CD4-positive, alpha-beta T cell (primary cell): Measurements from ENCODE around the gene CMTM5. TPM values are rescaled to one million over a fixed set of nuclear protein-coding genes. Genes with fewer than 3 reads are reported as not detected.
"Not testable (repeated sequence)": the region's sequence is repeated elsewhere in the genome, so short reads cannot be mapped to it uniquely, and the experiment has no call there.

ENCODE experiments used
- ATAC-seq: fragments of 200-7000 bp; cut with Tn5 transposase; one replicate; pipeline ENCODE4 v1.10.0; 2022; ENCODE audit warnings: mild to moderate bottlenecking; ENCODE audit not compliant: poor library complexity
- CTCF ChIA-PET: fragments of 350-600 bp; sonication (Branson Sonifier 250); formaldehyde crosslinking; loops from one replicate; lab custom pipeline; 2021; ENCODE audit warnings: antibody characterized with exemption, inconsistent platforms; lab: Charles Lee
- POLR2A ChIA-PET: fragments of 350-600 bp; sonication (Branson Sonifier 250); formaldehyde crosslinking; loops from one replicate; lab custom pipeline; 2021; ENCODE audit warnings: antibody characterized with exemption, inconsistent platforms; lab: Charles Lee
- DNase-seq, 14 experiments: peaks; one replicate each; pipeline ENCODE4 v3.0.0-alpha.2; 2013 to 2020; ENCODE audit warnings: mixed read lengths in 2 of 14
- H3K27ac ChIP-seq, 2 donors: one replicate each; pipeline versions ENCODE4 v1.5.1 to v1.7.0; 2013; ENCODE audit warnings: low read length in 2 of 2, low read depth in 1 of 2, mild to moderate bottlenecking in 1 of 2
- H3K27me3 ChIP-seq, 2 experiments: 1 replicate in 1 of 2; 2 replicates in 1 of 2; pipeline versions ENCODE4 v1.6.1 to v1.7.0; 2013; ENCODE audit warnings: low read length in 2 of 2, control low read depth in 1 of 2, mild to moderate bottlenecking in 1 of 2, moderate library complexity in 1 of 2; ENCODE audit not compliant: insufficient read depth in 2 of 2, control insufficient read depth in 1 of 2
- H3K36me3 ChIP-seq: one replicate; pipeline ENCODE4 v1.6.1; 2013; ENCODE audit warnings: low read length, control low read depth; ENCODE audit not compliant: insufficient read depth
- H3K4me1 ChIP-seq: one replicate; pipeline ENCODE4 v1.6.1; 2013; ENCODE audit warnings: low read length, control low read depth; ENCODE audit not compliant: insufficient read depth
- H3K4me3 ChIP-seq: one replicate; pipeline ENCODE4 v1.5.1; 2013; ENCODE audit warnings: mild to moderate bottlenecking, low read length, moderate library complexity
- H3K9me3 ChIP-seq, 2 experiments: 1 replicate in 1 of 2; 2 replicates in 1 of 2; pipeline versions ENCODE4 v1.6.1 to v1.7.0; 2013; ENCODE audit warnings: low read length in 2 of 2, mild to moderate bottlenecking in 2 of 2, control low read depth in 1 of 2, moderate library complexity in 1 of 2; ENCODE audit not compliant: control insufficient read depth in 1 of 2, insufficient read depth in 1 of 2
- H3K27ac Mint-ChIP-seq: one replicate; pipeline ENCODE4 v1.8.0; 2020; ENCODE audit warnings: mixed read lengths
- H3K27me3 Mint-ChIP-seq: one replicate; pipeline ENCODE4 v1.8.0; 2021; ENCODE audit warnings: mixed read lengths
- H3K36me3 Mint-ChIP-seq: one replicate; pipeline ENCODE4 v1.8.0; 2021; ENCODE audit warnings: low read depth, mixed read lengths
- H3K4me1 Mint-ChIP-seq: one replicate; pipeline ENCODE4 v1.8.0; 2021; ENCODE audit warnings: low read depth, mixed read lengths
- H3K4me3 Mint-ChIP-seq: one replicate; pipeline ENCODE4 v1.8.0; 2020; ENCODE audit warnings: mild to moderate bottlenecking, mixed read lengths
- H3K9me3 Mint-ChIP-seq: one replicate; pipeline ENCODE4 v1.8.0; 2020; ENCODE audit warnings: mixed read lengths
- CTCF ChIP-seq: fragments of 200-600 bp; IDR thresholded peaks from one replicate; pipeline ENCODE4 v1.8.0; 2022; ENCODE audit warnings: antibody characterized with exemption, mild to moderate bottlenecking
- intact Hi-C, 2 experiments: fragments of 100-400 bp; cut with DNase I in 1 of 2; cut with micrococcal nuclease in 1 of 2; formaldehyde crosslinking; loops; one replicate each; pipeline versions ENCODE4 v1.15.1 to v1.9.0; 2023 to 2025; cut with DNase I, micrococcal nuclease
- total RNA-seq, 174 experiments: library from RNA in 2 of 174; stranded (reverse) in 2 of 174; gene quantifications; one replicate each; pipeline ENCODE4 v1.2.3 and lab custom pipeline; 2021 to 2026

The CMTM5 gene
- total RNA-seq, 2 experiments from 2014 or later, result not detected

DNA sequence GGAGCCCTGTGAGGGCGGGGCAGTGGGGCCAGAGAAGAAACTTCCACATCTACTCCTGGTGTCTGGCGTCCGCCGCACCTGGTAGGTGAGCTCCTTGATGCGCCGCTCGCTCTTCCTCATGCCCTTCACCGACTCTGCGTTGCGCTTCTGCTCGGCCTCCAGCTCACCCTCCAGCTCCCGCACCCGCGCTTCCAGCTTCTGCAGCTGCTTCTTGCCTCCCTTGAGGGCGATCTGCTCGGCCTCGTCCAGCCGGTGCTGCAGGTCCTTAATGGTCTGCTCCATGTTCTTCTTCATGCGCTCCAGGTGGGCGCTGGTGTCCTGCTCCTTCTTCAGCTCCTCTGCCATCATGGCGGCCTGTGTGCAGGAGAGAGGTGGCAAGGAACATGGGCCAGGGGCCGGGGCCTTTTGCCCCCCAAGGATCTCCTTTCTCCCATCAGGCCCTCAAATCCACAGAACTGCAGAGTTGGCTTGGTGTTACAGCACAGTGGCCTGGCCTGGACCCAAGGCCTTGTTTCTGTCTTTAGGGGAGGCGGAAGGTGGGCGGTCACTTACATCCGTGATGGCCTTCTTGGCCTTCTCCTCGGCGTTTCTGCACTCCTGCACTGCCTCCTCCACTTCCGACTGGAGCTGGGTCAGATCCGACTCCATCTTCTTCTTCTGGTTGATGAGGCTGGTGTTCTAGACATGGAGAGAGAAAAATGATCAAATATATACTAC, 7.7 kb downstream of the CMTM5 start:
- POLR2A ChIA-PET, result no interaction called here
- ATAC-seq, result no peak
- no peaks in the 10 kb centered on the region for H3K4me1 Mint-ChIP-seq

DNA sequence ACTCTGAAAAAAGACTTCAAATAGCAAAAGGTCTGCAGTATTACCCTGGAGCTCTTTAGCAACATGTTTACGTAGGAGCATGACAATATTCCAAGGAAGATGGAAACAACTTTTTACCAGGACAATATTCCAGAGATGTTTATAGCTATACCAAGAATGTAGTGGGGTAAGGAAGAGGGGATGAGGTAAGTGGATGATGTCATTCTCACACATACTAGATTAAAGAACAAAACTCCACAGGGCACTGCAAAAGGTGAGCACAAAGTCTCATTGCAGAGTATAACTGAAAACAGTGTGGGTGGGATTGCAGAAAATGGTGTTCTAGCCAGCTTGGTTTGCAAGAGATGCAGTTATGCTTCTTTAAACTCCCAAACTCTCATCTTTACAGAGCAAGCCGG, 8.4 kb downstream of the CMTM5 start:
- no peaks in the 10 kb centered on the region for H3K9me3 Mint-ChIP-seq
- no peaks in the 10 kb centered on the region for H3K27me3 ChIP-seq
- DNase-seq (no peak), ATAC-seq (no peak)
- H3K4me1 Mint-ChIP-seq, result no peaks in the 10 kb centered on the region
- ChIA-PET CTCF (no interaction called here), POLR2A (no interaction called here)
- H3K4me3 Mint-ChIP-seq, result no peak overlapping the region
- no peak overlapping the region for H3K4me3 ChIP-seq
- no peak overlapping the region for H3K27ac ChIP-seq
- no peaks in the 10 kb centered on the region for H3K9me3 ChIP-seq
- intact Hi-C loops, result no loop called here
- TF ChIP-seq CTCF, result no peak
- no peaks in the 10 kb centered on the region for H3K36me3 ChIP-seq
- H3K4me1 ChIP-seq, result no peaks in the 10 kb centered on the region
- no peak overlapping the region for H3K27ac Mint-ChIP-seq
- H3K36me3 Mint-ChIP-seq, result no peaks in the 10 kb centered on the region
- H3K27me3 Mint-ChIP-seq, result peaks cover 24% of the 10 kb centered on the region

More for the DNA sequence above, 7.7 kb downstream of the CMTM5 start:
- no peaks in the 10 kb centered on the region for H3K36me3 ChIP-seq
- no peak for TF ChIP-seq CTCF
- CTCF ChIA-PET, result no interaction called here
- no peak overlapping the region for H3K4me3 ChIP-seq
- no peaks in the 10 kb centered on the region for H3K9me3 Mint-ChIP-seq
- no peaks in the 10 kb centered on the region for H3K4me1 ChIP-seq
- no peaks in the 10 kb centered on the region for H3K36me3 Mint-ChIP-seq
- H3K9me3 ChIP-seq, result no peaks in the 10 kb centered on the region
- intact Hi-C loops, result no loop called here
- no peak overlapping the region for H3K4me3 Mint-ChIP-seq
- peaks cover 24% of the 10 kb centered on the region for H3K27me3 Mint-ChIP-seq
- H3K27ac ChIP-seq, result no peak overlapping the region
- DNase-seq, result no peak
- H3K27ac Mint-ChIP-seq, result no peak overlapping the region
- H3K27me3 ChIP-seq, result no peaks in the 10 kb centered on the region

DNA sequence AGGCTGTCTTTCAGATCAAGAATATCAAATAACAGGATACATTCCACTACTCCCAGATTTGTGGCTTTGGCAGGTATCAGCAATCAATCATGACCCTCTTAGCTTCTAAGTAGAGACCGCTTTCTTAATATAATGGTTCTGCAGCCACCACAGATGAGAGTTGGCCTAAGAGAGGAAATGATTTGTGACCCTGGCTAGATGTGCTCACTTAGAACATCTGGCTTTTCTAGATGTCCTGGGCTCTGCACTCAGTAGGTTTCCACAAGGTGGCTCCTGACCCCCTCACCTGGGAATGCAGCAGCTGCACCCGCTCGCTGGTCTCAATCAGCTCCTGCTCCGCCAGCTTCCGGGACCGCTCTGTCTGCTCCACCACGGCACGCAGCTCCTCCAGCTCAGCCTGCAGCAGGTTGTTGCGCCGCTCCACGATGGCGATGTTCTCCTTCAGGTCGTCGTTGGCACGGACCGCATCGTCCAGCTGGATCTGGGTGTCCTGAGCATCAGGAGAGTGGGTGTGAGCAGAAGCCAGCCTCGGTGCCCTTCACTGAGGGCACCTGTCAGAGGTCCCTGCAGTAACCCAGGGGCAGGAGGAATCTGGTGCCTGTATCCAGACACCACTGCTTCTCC, 8.9 kb downstream of the CMTM5 start:
- no peak for TF ChIP-seq CTCF
- POLR2A ChIA-PET, result no interaction called here
- Histone ChIP-seq H3K27me3 (no peaks in the 10 kb centered on the region), H3K36me3 (no peaks in the 10 kb centered on the region), H3K4me3 (no peak overlapping the region), H3K4me1 (no peaks in the 10 kb centered on the region), H3K9me3 (no peaks in the 10 kb centered on the region), H3K27ac (no peak overlapping the region)
- peaks cover 24% of the 10 kb centered on the region for H3K27me3 Mint-ChIP-seq
- no peak overlapping the region for H3K27ac Mint-ChIP-seq
- no peak for ATAC-seq
- intact Hi-C loops, result no loop called here
- DNase-seq, result no peak
- no peaks in the 10 kb centered on the region for H3K36me3 Mint-ChIP-seq
- CTCF ChIA-PET, result interaction anchor here (0.6 to 1.5 kb wide), 2 partner anchors 11 to 127 kb away, joined by 3 read pairs; no protein-coding TSS in a partner anchor
- H3K4me1 Mint-ChIP-seq, result no peaks in the 10 kb centered on the region
- H3K4me3 Mint-ChIP-seq, result no peak overlapping the region
- H3K9me3 Mint-ChIP-seq, result no peaks in the 10 kb centered on the region

DNA sequence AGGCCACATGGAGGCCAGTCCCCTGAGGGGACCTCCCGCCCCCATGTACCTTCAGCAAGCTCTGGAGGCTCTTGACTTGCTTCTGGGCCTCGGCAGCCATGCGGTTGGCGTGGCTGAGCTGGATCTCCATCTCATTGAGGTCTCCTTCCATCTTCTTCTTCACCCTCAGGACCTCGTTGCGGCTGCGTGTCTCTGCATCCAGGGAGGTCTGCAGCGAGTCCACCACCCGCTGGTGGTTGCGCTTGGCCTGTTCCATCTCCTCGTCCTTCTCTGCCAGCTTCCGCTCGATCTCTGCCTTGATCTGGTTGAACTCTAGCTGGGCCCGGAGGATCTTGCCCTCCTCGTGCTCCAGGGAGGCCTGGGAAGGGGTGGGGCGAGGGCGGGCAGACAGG, 9.4 kb downstream of the CMTM5 start:
- peaks cover 19% of the 10 kb centered on the region for H3K27me3 Mint-ChIP-seq
- H3K4me1 ChIP-seq, H3K36me3 ChIP-seq, POLR2A ChIA-PET, H3K9me3 Mint-ChIP-seq, H3K4me3 Mint-ChIP-seq, H3K27ac ChIP-seq, H3K9me3 ChIP-seq, H3K36me3 Mint-ChIP-seq, H3K4me1 Mint-ChIP-seq, intact Hi-C loops, H3K27ac Mint-ChIP-seq, H3K27me3 ChIP-seq, ATAC-seq, DNase-seq, H3K4me3 ChIP-seq: not testable (repeated sequence)
- CTCF ChIA-PET, result interaction anchor here (0.6 to 1.5 kb wide), 2 partner anchors 12 to 127 kb away, joined by 3 read pairs; no protein-coding TSS in a partner anchor
